Mucosa of stomach (tissue), 1 donor: ENCODE measurements around the gene SLC25A11.
"Not testable (repeated sequence)": the region's sequence is repeated elsewhere in the genome, so short reads cannot be mapped to it uniquely, and the experiment has no call there.

ENCODE experiments used
- H3K27me3 ChIP-seq: one replicate; pipeline ENCODE4 v1.7.0; 2013; ENCODE audit warnings: mild to moderate bottlenecking, low read length; ENCODE audit not compliant: control insufficient read depth, insufficient read depth
- H3K36me3 ChIP-seq: one replicate; pipeline ENCODE4 v1.7.0; 2013; ENCODE audit warnings: low read length; ENCODE audit not compliant: control insufficient read depth, insufficient read depth
- H3K4me1 ChIP-seq: one replicate; pipeline ENCODE4 v1.7.0; 2013; ENCODE audit warnings: mild to moderate bottlenecking, low read length; ENCODE audit not compliant: control insufficient read depth, insufficient read depth
- H3K4me3 ChIP-seq: one replicate; pipeline ENCODE4 v1.7.0; 2013; ENCODE audit warnings: low read length
- H3K9ac ChIP-seq: one replicate; pipeline ENCODE4 v1.7.0; 2013; ENCODE audit warnings: mild to moderate bottlenecking, low read length, moderate library complexity
- H3K9me3 ChIP-seq: one replicate; pipeline ENCODE4 v1.7.0; 2013; ENCODE audit warnings: mild to moderate bottlenecking, low read length, moderate library complexity; ENCODE audit not compliant: control insufficient read depth
- donor health status: Pancreatic carcinoma.

The SLC25A11 gene

DNA sequence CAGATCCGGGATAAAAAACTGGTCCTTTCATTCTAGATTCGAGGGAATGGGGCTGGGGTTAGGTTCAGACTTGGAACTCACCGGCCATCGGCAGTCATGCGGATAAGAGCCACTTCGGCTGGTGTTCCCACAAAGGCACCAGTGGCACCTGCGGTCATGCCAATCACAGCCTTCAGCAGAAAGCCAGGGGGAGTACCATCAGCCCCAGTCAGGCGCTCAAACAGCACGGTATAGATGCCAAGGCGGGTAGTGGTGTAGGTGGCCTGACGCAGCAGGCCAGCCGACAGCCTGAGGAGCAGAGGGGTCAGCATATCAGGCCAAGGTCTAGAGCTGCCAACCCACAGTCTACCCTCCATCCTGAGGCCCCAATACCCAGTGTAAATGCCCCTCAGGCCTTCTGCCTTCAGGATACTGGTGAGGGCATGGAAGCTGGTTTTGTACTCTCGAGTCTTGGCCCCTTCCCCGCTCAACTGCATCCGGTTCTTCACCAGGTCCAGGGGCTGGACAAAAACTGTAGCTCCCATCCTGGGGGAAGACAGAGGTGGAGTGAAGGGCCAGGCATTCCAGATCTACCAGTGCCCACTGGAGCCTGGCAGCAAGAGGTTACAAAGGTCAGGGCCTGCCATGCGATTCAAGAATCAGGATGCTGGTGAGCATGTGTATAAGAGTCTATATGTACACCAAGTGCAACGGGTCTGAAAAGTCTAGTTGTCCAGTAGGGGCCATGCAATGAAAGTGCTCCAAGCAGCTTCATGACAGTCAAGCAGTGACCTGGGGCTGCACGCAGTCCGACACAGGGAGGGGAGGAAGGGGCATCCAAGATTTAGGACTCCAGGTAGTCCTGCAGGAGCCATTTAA is 929 bp downstream of the SLC25A11 start:
- no peaks in the 10 kb centered on the region for H3K9me3 ChIP-seq
- H3K9ac ChIP-seq = peak overlapping the region; percentile 93
- H3K4me3 ChIP-seq = peak overlapping the region; percentile 70
- peaks cover 5% of the 10 kb centered on the region for H3K36me3 ChIP-seq
- peaks cover 33% of the 10 kb centered on the region for H3K4me1 ChIP-seq
- no peaks in the 10 kb centered on the region for H3K27me3 ChIP-seq

DNA sequence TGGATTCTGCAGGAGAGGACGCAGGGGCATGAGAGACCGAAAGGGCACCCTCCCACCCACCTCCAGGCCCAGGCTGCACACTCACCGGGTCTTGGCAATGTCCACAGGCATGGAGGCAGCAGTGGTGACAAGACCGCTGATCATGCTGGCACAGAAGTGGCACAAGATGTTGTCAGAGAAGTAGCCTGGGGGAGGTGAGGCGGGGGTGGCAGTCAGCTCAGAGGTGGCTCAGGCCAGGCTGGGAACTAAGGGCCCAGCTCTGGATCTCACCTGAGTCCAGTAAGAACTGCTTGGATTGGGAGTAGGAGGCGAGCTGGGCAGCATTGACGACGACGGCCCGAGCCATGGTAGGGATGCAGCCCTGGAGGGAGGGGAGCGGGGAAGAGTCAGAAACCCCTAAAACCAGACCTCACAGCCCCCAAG is 1.8 kb downstream of the SLC25A11 start:
- Histone ChIP-seq H3K36me3 (peaks cover 5% of the 10 kb centered on the region), H3K4me1 (peaks cover 34% of the 10 kb centered on the region), H3K9me3 (no peaks in the 10 kb centered on the region), H3K4me3 (no peak overlapping the region), H3K27me3 (no peaks in the 10 kb centered on the region), H3K9ac (peak overlapping the region; percentile 93)

DNA sequence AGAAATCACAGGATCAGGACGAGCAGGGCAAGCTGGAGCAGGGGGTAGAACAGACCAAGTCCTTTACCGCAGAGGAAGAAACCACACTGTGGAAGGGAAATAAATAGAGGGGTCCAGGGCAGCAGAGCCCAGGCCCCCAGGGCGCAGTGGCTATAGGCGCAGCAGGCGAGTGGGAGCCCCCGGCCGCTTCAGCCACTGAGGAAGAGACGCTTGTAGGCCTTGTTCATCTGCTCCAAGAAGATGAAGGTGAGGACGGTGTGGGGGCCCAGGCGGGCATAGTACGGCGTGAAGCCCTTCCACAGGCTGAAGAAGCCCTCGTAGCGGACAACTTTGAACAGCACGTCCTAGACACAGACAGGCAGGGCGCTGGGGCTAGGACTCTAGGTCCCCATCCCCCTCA is 2.3 kb downstream of the SLC25A11 start:
- no peak overlapping the region for H3K9ac ChIP-seq
- peaks cover 5% of the 10 kb centered on the region for H3K36me3 ChIP-seq
- no peaks in the 10 kb centered on the region for H3K27me3 ChIP-seq
- H3K9me3 ChIP-seq = no peaks in the 10 kb centered on the region
- H3K4me1 ChIP-seq = peaks cover 34% of the 10 kb centered on the region
- no peak overlapping the region for H3K4me3 ChIP-seq

DNA sequence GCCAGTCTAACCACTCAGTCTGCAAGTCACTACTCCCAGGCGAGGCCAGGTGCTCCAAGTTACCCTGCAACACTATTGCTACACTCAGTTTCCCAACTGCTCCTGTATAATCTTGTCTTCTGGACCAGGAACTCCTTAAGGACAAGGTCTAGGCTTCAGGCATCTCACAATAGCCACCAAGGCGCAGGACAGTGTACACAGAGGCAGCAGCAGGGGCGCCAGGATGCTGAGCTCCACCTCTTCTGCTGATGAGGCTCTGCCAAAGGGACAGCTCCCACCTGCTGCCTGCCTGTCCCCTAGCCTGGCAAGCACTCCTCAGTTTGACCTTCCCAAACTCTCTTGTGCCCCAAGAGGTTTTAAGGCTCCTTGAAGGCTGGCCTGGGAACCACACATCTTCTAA is 3.4 kb downstream of the SLC25A11 start:
- Histone ChIP-seq H3K4me3 (no peak overlapping the region), H3K9ac (no peak overlapping the region), H3K9me3 (no peaks in the 10 kb centered on the region), H3K4me1 (peaks cover 31% of the 10 kb centered on the region), H3K36me3 (peaks cover 5% of the 10 kb centered on the region), H3K27me3 (no peaks in the 10 kb centered on the region)

DNA sequence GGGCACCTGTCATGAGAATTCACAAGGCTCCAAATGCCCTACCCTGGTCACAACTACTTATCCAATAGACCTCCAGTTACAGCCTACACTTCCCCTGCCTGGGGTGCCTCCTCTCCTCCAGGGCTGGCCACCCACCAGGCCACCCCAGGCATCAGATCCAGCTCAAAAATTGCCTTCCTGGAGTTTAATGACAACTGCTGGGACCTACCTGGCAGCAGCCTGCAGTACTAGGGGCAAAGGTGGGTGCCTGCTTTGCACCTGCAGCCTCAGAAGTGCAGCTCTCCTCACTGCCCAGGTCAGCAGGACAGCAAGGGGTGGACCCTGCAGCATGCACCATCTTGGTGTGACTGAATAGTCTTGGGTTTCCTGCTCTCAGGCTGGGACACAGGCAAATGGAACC is 4.2 kb downstream of the SLC25A11 start:
- no peaks in the 10 kb centered on the region for H3K27me3 ChIP-seq
- H3K4me3 ChIP-seq = no peak overlapping the region
- peaks cover 23% of the 10 kb centered on the region for H3K4me1 ChIP-seq
- peaks cover 5% of the 10 kb centered on the region for H3K36me3 ChIP-seq
- H3K9me3 ChIP-seq = no peaks in the 10 kb centered on the region
- H3K9ac ChIP-seq = no peak overlapping the region

DNA sequence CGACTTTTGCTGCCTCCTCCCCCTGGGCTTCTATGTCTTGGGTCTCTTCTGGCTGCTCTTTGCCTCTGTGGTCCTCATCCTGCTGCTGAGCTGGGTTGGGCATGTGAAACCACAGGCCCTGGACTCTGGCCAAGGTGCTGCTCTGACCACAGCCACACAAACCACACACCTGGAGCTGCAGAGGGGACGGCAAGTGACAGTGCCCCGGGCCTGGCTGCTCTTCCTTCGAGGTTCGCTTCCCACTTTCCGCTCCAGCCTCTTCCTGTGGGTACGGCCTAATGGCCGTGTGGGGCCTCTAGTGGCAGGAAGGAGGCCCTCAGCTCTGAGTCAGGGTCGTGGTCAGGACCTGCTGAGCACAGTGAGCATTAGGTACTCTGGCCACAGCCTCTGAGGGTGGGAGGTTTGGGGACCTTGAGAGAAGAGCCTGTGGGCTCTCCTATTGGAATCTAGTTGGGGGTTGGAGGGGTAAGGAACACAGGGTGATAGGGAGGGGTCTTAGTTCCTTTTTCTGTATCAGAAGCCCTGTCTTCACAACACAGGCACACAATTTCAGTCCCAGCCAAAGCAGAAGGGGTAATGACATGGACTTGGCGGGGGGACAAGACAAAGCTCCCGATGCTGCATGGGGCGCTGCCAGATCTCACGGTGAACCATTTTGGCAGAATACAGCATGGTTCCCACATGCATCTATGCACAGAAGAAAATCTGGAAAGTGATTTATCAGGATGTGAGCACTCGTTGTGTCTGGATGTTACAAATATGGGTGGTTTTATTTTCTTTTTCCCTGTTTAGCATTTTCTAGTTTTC is 5.5 kb downstream of the SLC25A11 start:
- Histone ChIP-seq H3K27me3 (no peaks in the 10 kb centered on the region), H3K4me1 (peaks cover 19% of the 10 kb centered on the region), H3K9ac (peak overlapping the region; percentile 45), H3K36me3 (peaks cover 5% of the 10 kb centered on the region), H3K4me3 (no peak overlapping the region), H3K9me3 (no peaks in the 10 kb centered on the region)

DNA sequence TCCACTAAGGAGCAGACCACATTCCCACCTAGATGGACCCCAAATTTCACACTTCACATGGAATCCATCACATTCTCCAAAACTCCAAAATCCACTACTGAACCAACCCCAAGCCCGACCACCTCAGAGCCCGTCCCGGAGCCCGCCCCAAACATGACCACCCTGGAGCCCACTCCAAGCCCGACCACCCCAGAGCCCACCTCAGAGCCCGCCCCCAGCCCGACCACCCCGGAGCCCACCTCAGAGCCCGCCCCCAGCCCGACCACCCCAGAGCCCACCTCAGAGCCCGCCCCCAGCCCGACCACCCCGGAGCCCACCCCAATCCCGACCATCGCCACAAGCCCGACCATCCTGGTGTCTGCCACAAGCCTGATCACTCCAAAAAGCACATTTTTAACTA is 6.2 kb downstream of the SLC25A11 start:
- H3K36me3 ChIP-seq = peaks cover 5% of the 10 kb centered on the region
- H3K9me3 ChIP-seq = no peaks in the 10 kb centered on the region
- peaks cover 13% of the 10 kb centered on the region for H3K4me1 ChIP-seq
- no peaks in the 10 kb centered on the region for H3K27me3 ChIP-seq
- peak overlapping the region; percentile 45 for H3K9ac ChIP-seq
- H3K4me3 ChIP-seq = no peak overlapping the region

DNA sequence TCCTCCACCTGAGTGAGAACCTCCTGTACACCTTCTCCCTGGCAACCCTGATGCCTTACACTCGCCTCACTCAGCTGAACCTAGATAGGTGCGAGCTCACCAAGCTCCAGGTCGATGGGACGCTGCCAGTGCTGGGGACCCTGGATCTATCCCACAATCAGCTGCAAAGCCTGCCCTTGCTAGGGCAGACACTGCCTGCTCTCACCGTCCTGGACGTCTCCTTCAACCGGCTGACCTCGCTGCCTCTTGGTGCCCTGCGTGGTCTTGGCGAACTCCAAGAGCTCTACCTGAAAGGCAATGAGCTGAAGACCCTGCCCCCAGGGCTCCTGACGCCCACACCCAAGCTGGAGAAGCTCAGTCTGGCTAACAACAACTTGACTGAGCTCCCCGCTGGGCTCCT is 7.1 kb downstream of the SLC25A11 start:
- Histone ChIP-seq H3K9ac (no peak overlapping the region), H3K4me3 (no peak overlapping the region), H3K4me1 (peaks cover 6% of the 10 kb centered on the region), H3K27me3 (no peaks in the 10 kb centered on the region), H3K36me3 (peaks cover 5% of the 10 kb centered on the region), H3K9me3 (no peaks in the 10 kb centered on the region)

DNA sequence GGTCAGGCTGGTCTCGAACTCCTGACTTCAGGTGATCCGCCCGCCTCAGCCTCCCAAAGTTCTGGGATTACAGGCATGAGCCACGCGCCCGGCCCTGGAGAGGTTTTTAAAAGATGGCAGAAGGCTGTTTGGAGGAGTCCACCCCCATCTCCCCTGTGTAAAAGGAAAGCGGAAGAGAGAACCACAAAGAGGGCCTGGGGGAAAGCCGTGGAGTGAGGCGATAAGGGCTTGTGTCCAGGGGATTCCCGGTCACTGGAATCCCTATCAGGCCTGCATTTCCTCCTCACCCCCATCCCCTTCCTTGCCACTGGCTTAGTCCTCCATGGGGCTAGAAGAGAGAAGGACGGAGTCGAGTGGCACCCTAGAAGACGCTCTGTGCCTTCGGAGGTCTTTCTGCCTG is 7.9 kb downstream of the SLC25A11 start, which contains the start of gene GP1BA:
TSS of gene GP1BA (plus strand) at position 315 of the 400 bp plus-strand sequence. CDS start 328 bp downstream, outside the sequence.
- H3K27me3 ChIP-seq = no peaks in the 10 kb centered on the region
- H3K4me3 ChIP-seq = no peak within 1 kb of the TSS
- H3K4me1 ChIP-seq = peaks cover 6% of the 10 kb centered on the region
- H3K9ac ChIP-seq = no peak within 1 kb of the TSS
- no peaks in the 10 kb centered on the region for H3K36me3 ChIP-seq
- no peaks in the 10 kb centered on the region for H3K9me3 ChIP-seq

DNA sequence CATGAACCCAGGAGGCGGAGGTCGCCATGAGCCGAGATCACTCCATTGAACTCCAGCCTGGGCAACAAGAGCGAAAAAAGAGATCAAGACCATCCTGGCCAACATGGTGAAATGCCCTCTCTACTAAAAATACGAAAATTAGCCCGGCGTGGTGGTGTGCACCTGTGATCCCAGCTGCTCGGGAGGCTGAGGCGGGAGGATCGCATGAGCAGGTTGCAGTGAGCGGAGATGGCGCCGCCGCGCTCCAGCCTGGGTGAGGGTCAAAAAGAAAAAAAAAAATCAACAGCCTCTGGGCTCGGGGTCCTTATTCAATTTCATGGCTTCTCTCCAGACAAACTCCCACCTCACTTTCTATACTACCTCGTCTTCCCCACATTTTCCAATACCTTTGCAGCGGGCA is 11.0 kb downstream of the SLC25A11 start:
- H3K9me3 ChIP-seq = no peaks in the 10 kb centered on the region
- H3K9ac ChIP-seq = no peak overlapping the region
- peaks cover under 1% of the 10 kb centered on the region for H3K4me1 ChIP-seq
- H3K4me3 ChIP-seq = no peak overlapping the region
- no peaks in the 10 kb centered on the region for H3K36me3 ChIP-seq
- H3K27me3 ChIP-seq = no peaks in the 10 kb centered on the region

DNA sequence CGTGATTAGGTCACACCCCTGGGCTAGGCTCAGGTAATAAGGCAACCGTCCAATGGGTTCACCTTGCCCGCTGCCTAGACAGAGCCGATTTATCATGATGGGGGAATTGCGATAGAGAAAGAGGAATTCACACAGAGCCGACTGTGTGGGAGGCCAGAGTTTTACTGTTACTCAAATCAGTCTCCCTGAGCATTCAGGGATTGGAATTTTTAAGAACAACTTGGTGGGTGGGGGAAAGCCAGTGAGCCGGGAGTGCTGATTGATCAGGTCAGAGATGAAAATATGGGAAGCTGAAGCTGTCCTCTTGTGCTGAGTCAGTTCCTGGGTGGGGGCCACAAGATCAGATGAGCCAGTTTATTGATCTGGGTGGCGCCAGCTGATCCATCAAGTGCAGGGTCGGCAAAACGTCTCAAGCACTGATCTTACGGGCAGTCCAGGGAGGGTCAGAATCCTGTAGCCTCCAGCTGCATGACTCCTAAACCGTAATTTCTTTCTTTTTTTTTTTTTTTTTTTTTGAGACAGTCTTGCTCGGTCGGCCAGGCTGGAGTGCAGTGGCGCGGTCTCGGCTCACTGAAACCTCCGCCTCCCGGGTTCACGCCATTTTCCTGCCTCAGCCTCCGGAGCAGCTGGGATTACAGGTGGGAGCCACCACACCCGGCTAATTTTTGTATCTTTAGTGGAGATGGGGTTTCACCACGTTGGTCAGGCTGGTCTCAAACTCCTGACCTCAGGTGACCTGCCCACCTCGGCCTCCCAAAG is 13.1 kb downstream of the SLC25A11 start:
- not testable (repeated sequence) for H3K9me3 ChIP-seq, H3K9ac ChIP-seq, H3K27me3 ChIP-seq, H3K36me3 ChIP-seq, H3K4me3 ChIP-seq, H3K4me1 ChIP-seq
